Measurements from ENCODE around the gene EQTN.

DNA sequence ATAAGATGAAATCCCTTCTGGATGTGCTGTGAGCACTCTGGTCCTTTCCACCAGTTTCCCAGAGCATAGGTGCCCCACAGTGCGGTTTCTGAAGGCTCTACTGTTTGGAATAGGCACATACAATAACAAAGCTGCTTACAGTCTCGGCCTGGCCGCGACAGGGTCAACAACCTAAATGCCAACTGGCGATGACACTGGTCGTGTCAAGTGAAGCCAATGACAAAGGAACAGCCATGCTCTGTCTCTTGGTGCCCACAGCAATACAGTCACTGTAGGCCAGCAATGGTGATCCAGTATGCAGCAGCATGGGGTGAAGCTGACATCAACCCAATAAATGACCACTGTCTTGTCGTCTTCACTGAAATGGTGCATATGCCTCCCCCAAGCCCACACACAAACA is 47.8 kb upstream of the EQTN start:
- TF ChIP-seq POLR2A (IDR thresholded peaks at IDR 0.05), result no peak
- TF ChIP-seq, protein P1, sequence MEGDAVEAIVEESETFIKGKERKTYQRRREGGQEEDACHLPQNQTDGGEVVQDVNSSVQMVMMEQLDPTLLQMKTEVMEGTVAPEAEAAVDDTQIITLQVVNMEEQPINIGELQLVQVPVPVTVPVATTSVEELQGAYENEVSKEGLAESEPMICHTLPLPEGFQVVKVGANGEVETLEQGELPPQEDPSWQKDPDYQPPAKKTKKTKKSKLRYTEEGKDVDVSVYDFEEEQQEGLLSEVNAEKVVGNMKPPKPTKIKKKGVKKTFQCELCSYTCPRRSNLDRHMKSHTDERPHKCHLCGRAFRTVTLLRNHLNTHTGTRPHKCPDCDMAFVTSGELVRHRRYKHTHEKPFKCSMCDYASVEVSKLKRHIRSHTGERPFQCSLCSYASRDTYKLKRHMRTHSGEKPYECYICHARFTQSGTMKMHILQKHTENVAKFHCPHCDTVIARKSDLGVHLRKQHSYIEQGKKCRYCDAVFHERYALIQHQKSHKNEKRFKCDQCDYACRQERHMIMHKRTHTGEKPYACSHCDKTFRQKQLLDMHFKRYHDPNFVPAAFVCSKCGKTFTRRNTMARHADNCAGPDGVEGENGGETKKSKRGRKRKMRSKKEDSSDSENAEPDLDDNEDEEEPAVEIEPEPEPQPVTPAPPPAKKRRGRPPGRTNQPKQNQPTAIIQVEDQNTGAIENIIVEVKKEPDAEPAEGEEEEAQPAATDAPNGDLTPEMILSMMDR (IDR thresholded peaks at IDR 0.05), result no peak

Measured in lower leg skin (tissue), 3 donors.